NCI-H2107 treated with DMSO at 0.1 percent for 48 hours (cell line): ENCODE results near the gene CTXN3.

Experiments used
- DNase-seq: peaks from one replicate; lab custom pipeline; 2025; ENCODE audit not compliant: unreplicated experiment; lab: John Stamatoyannopoulos, UW

Gene CTXN3

DNA sequence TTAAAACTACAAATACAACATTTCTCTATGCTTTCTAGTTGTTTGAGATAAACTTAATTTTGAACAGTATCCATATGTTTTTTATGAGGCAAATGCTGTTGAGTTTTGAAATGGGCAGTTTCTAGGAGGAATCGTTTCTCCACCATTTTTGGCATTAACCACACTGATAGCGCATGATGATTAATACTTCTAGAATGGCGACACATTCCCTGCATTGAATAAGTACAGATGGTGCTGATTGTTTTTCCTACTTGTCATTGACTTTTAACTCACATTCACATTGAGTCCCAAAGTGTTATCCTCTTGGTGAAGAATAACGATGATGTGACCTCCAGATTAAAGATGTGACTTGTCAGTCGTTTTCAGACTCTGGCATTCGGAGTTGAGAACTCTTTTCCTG, 47.8 kb downstream of the CTXN3 start:
- no peak for DNase-seq

DNA sequence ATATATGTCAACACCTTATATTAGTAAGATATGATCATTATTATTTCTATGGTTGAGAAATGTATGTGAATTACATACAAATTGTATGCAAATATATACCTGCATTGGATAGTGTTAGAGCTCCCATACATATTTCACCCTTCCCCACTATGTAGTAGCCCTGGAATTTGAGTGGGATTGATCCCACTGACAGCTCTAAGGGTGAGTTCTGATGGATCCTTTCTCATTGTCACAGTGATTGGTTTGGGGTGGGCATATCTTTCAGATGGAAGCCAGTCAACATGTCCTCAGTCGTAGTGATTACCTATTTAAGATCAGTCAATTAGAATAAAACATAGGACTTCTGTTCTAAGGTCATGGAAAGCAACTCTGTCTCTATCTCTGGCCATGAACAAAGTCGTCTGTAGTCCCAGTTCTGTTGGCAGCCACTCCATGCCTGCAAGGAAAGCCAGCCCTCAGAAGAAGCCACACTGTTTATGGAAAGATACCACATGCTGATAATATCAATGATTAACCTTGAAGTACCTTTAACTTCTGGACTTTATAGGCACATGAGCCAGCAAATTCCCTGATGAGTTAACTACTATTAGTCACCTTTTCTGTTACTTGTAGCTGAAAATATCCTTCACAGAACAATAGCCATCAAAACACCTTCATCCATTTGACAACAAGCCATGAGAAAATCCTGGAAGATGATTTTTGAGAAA, 49.2 kb downstream of the CTXN3 start:
- no peak for DNase-seq

DNA sequence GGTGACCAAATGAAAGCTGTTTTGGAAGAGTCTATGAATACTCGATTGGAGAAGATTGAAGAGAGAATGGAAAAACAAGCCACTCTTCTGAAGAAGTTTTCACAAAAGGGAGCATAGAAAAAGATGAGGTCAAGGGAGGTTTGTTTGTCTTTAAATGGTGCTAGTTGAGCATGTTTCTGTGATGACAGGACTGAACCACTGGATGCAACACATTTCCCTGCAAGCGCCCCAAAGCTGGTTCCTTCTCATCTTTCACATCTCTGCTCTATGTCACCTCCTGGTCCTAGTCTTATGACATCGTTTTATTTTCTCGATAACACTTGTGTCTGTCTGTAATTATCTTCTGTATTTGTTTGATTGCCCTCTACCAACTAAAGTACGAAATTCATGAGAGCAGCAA, 50.5 kb downstream of the CTXN3 start:
- no peak for DNase-seq

DNA sequence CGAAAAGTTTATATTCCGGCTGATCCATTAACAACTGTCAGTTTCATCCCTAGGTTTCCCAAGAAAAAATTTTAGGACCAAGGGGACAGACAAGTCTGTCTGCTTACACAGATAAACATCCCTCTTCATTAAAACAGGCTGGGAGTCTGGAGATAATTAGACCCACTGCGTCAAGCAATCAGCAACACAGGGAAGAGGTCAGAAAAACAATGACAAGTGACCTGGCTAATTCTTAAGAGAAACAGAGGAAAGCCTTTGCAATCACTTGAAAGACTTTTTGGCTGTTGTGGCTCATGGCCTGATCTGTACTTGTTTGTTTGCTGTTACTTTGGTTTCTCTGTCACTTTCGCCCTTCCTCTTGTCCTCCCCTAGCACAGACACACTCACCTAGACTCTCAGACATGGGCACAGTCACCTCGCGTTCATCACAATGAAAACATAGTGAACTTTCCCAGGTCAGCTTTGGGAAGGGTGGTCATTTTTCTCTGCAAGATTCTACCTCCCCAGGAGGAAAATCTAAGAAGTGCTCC, 51.4 kb downstream of the CTXN3 start:
- DNase-seq = no peak

DNA sequence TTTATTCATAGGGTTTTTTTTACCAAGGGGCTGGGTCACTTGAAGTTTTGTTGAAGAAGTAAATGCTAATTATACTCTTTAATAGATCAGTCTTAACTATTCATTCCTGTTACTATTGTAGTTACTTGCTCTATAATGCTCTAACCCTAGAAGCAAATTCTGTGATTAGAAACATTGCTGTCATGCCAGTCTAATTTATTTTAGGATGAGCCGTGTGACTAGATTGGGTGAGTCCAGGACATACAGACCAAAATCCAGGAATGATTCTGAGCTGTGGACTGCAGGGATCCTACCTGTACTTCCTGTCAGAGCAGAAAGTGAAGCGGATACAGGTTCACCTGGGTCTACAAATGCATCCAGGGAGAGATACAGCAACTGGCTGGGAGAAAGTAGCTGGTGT, 53.6 kb downstream of the CTXN3 start:
- no peak for DNase-seq

DNA sequence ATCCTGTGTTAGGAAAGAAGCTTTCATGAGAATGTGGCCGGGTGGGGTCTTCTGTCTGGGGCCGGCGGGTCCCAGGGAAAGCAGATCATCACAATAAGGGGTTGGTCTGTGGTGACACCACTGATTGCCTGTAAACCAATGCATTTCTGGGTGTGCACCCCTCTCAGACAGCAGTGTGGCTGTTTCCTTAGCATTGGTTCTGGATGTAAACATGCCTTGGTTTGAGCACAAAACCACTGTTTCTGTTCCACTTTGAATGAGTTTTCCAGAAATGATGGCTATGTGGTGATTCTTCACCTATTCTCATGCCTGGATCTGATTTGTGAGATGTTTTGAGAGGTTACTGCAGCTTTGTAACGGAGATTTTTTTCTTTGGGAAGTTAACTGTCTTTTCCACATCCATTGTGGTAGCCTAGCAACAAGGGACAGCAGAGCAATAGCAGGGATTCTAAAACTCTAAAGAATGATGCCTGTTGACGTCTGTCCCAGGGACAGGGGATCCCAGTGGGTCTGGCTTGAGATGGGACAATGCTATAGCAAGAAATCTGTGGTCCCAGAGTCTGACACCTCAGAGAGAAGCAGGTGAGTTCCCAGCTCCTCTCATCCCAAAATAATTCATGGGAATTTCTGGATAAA, 54.2 kb downstream of the CTXN3 start, which contains the start of gene CCDC192:
CCDC192 (plus strand) TSS at position 466 of the 636 bp plus-strand sequence; CDS start at position 521, 55 bp downstream.
- no peak for DNase-seq

DNA sequence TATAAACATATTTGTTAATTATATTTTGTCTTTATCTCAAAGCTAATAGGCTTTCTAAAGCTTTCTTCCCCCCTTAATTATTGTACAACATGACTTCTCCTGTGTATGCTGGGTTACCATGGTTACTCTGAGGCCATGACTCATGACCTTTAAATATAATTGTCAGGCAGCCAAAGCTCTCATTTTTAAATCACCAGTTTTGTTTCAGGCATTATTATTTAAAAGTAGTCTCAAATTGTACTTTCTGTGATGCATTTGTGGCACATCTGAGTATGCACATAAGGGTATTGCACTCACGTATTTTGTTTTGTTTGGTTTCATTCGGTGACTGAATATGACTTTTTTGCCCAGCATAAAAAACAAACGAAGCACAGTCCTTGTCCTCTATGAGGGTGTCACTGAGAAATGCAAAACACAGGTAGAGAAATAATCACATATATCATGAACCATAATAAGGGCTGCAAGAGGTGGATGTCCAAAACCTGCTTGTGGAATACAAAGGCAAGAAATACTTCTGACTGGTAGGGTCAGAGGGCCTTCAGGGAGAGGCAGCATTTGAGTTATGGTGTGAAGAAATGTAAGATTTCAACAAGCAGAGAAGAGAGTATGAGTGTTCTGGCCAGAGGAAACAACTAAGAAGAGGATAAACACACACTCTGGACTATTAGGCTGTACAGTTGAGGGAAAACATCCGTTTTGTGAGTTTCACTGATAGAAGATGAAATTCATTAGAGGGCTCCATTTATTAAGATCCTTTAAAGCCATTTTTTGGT, 56.4 kb downstream of the CTXN3 start:
- DNase-seq = no peak

DNA sequence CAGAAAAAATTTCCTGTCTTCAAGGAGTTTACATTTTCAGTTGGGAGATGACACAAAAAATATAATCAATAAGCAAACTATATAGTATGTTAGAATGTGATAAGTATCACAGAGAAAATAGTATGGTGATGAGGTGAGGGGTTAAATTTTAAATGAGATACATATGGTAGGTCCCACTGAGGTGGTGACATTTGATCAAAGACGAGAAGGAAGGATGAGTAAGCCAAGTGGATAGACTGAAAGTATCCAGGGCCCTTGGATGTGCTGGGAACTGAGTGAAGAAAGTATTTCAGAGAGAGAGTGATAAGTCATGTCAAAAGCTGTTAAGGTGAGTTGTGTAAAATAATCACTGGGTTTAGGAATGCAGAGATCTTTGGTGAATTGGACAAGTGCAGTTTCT, 57.8 kb downstream of the CTXN3 start:
- DNase-seq = no peak

DNA sequence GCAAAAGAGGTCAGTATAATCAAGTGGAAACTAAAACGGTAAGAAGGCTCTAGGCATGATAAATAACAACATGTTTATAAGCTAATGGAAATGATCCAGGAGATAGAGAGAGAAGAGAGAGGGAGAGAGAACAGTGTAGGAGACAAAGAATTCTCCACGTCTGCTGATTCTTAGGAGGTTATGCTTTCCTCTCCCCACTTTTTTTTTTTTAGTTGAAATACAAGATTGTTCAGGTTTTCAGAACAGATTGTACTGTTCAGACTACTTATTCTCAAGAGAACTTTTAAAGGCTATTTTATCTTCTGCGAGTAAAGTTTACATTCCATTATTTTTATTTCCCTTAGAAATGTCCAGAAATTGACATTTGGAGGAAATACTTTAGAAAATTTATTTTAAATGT, 58.3 kb downstream of the CTXN3 start:
- no peak for DNase-seq
